K562 (cell line): ENCODE results near the gene TTLL11. TPM values are rescaled to one million over a fixed set of nuclear protein-coding genes. Genes with fewer than 3 reads are reported as not detected.

Experiments used
- ATAC-seq: fragments of 200-7000 bp; cut with Tn5 transposase; 3 replicates; pipeline ENCODE4 v1.9.1; 2020; ENCODE audit warnings: moderate library complexity
- BruUV-seq: library from RNA; stranded (reverse); fragments of 400-500 nt; replicated peaks from 2 replicates; lab custom pipeline; 2021; lab: Mats Ljungman, UMichigan
- CTCF ChIA-PET: fragments of 300-600 bp; formaldehyde crosslinking; extraction: SDS; loops from one replicate; lab custom pipeline; 2021; ENCODE audit warnings: low intra/inter-chr PET ratio; lab: Yijun Ruan, JAX
- POLR2A ChIA-PET: fragments of 300-600, 350-650 bp; sonication (Branson Sonifier 250); formaldehyde crosslinking; extraction: SDS; loops from one replicate; lab custom pipeline; 2021; ENCODE audit warnings: antibody characterized with exemption, inconsistent platforms; lab: Yijun Ruan, JAX
- DNase-seq, 4 experiments: peaks; one replicate each; pipeline versions ENCODE4 v3.0.0 to v3.0.0-alpha.2; 2011 to 2018; ENCODE audit warnings: low spot score in 3 of 4, mixed read lengths in 3 of 4; ENCODE audit errors: extremely low read depth in 1 of 4
- FAIRE-seq: peaks from 2 replicates; lab custom pipeline; 2011; peaks lifted over from hg19 to GRCh38; lab: Jason Lieb, UNC
- H2AFZ ChIP-seq: 2 replicates; pipeline ENCODE4 v1.6.0; 2011; ENCODE audit warnings: low read depth, low read length, control low read depth, inconsistent platforms
- H3K27ac ChIP-seq: fragments of 200-600 bp; 3 replicates; pipeline ENCODE4 v1.8.0; 2011; ENCODE audit warnings: low read depth, mild to moderate bottlenecking, control low read depth, inconsistent platforms, low read length, moderate library complexity, mixed read lengths; ENCODE audit errors: extremely low read depth
- H3K27me3 ChIP-seq, 2 experiments: fragments of 300-600 bp in 1 of 2; 2 replicates in 1 of 2; 3 replicates in 1 of 2; pipeline versions ENCODE4 v1.6.0 to v1.8.0; 2011; ENCODE audit warnings: inconsistent platforms in 2 of 2, low read length in 2 of 2, mild to moderate bottlenecking in 1 of 2, mixed read lengths in 1 of 2, moderate library complexity in 1 of 2; ENCODE audit not compliant: control insufficient read depth in 2 of 2, insufficient read depth in 2 of 2
- H3K36me3 ChIP-seq: fragments of 300-600 bp; 3 replicates; pipeline ENCODE4 v1.8.0; 2011; ENCODE audit warnings: mild to moderate bottlenecking, low read length, inconsistent platforms; ENCODE audit not compliant: control insufficient read depth, insufficient read depth
- H3K4me1 ChIP-seq, 2 experiments: fragments of 200-600 bp in 1 of 2; replicated peaks in 1 of 2; 2 replicates in 1 of 2; 3 replicates in 1 of 2; pipeline versions ENCODE4 v1.5.1 to v1.8.0; 2011; ENCODE audit warnings: inconsistent platforms in 2 of 2, low read length in 2 of 2, mild to moderate bottlenecking in 1 of 2, mixed read lengths in 1 of 2, moderate library complexity in 1 of 2; ENCODE audit not compliant: control insufficient read depth in 2 of 2, insufficient read depth in 2 of 2
- H3K4me2 ChIP-seq: 2 replicates; pipeline ENCODE4 v1.6.1; 2011; ENCODE audit warnings: low read length, control low read depth, inconsistent platforms, mixed read lengths; ENCODE audit not compliant: insufficient read depth
- H3K4me3 ChIP-seq: fragments of 200-600 bp; sonication (generic), shearing (Covaris generic); 2 replicates; pipeline ENCODE4 v1.5.1; 2016; ENCODE audit warnings: control low read depth, inconsistent platforms
- H3K79me2 ChIP-seq: fragments of 200-600 bp; 3 replicates; pipeline ENCODE4 v1.8.0; 2011; ENCODE audit warnings: low read length, inconsistent platforms; ENCODE audit not compliant: control insufficient read depth, insufficient read depth
- H3K9ac ChIP-seq, 2 experiments: 2 replicates each; pipeline versions ENCODE4 v1.6.0 to v1.6.1; 2011; ENCODE audit warnings: low read depth in 2 of 2, low read length in 2 of 2, control low read depth in 1 of 2, inconsistent platforms in 1 of 2, mild to moderate bottlenecking in 1 of 2, mixed read lengths in 1 of 2; ENCODE audit not compliant: insufficient read depth in 1 of 2
- H3K9me1 ChIP-seq: one replicate; pipeline ENCODE4 v1.6.0; 2011; ENCODE audit warnings: inconsistent platforms, mild to moderate bottlenecking, low read length, moderate library complexity; ENCODE audit not compliant: control insufficient read depth, insufficient read depth
- H3K9me3 ChIP-seq: replicated peaks from 2 replicates; pipeline ENCODE4 v1.5.1; 2011; ENCODE audit warnings: low read depth, low read length, inconsistent platforms; ENCODE audit not compliant: control insufficient read depth, insufficient read depth
- H4K20me1 ChIP-seq: replicated peaks from 2 replicates; pipeline ENCODE4 v1.6.1; 2011; ENCODE audit warnings: low read length, inconsistent platforms, mixed read lengths; ENCODE audit not compliant: control insufficient read depth, insufficient read depth
- ATF1 ChIP-seq, 2 experiments: fragments of 450-650 bp in 1 of 2; IDR thresholded peaks; 2 replicates each; pipeline ENCODE4 v1.6.1; 2016; ENCODE audit warnings: missing compliant biosample characterization in 1 of 2, missing genetic modification characterization in 1 of 2
- CHD4 ChIP-seq: fragments of 200-600 bp; sonication (generic); IDR thresholded peaks from 3 replicates; pipeline ENCODE4 v1.6.1; 2012; ENCODE audit warnings: low read depth, mild to moderate bottlenecking, mixed read lengths, low read length, inconsistent platforms; ENCODE audit not compliant: insufficient read depth, insufficient replicate concordance, poor library complexity, severe bottlenecking
- FOXA3 ChIP-seq, 2 experiments: fragments of 450-650 bp in 1 of 2; sonication (generic) in 1 of 2; formaldehyde crosslinking; IDR thresholded peaks in 1 of 2; conservative IDR thresholded peaks in 1 of 2; 2 replicates each; pipeline versions ENCODE4 v1.4.0 to v1.8.0; 2020 to 2022; ENCODE audit warnings: mild to moderate bottlenecking in 2 of 2, missing genetic modification reagents in 1 of 2
- MEIS2 ChIP-seq: fragments of 450-650 bp; IDR thresholded peaks from 2 replicates; pipeline ENCODE4 v1.6.1; 2014; ENCODE audit warnings: mild to moderate bottlenecking; ENCODE audit not compliant: partially characterized antibody
- MTF1 ChIP-seq: fragments of 250-450 bp; sonication (Bioruptor Pico); IDR thresholded peaks from 2 replicates; pipeline ENCODE4 v1.9.0; 2021; ENCODE audit warnings: moderate library complexity, mild to moderate bottlenecking, inconsistent platforms, borderline replicate concordance
- RBM34 ChIP-seq: fragments of 200-400 bp; formaldehyde crosslinking; IDR thresholded peaks from 2 replicates; pipeline ENCODE4 v1.6.1; 2018; ENCODE audit warnings: low read length, borderline replicate concordance; ENCODE audit not compliant: insufficient read depth
- SETDB1 ChIP-seq: IDR thresholded peaks from one replicate; pipeline ENCODE4 v1.6.1; 2012; ENCODE audit warnings: low read length, control low read depth, inconsistent platforms
- SIN3A ChIP-seq, 2 experiments: fragments of 150-350 bp in 1 of 2; IDR thresholded peaks; 2 replicates each; pipeline ENCODE4 v1.6.1; 2011 to 2016; ENCODE audit warnings: borderline replicate concordance in 2 of 2, low read depth in 2 of 2, low read length in 2 of 2, mild to moderate bottlenecking in 2 of 2, moderate library complexity in 2 of 2; ENCODE audit not compliant: control insufficient read depth in 1 of 2
- SMARCA4 ChIP-seq: fragments of 450-650 bp; IDR thresholded peaks from 2 replicates; pipeline ENCODE4 v1.6.1; 2016
- TOE1 ChIP-seq, 2 experiments: fragments of 450-650 bp in 1 of 2; sonication (generic) in 1 of 2; formaldehyde crosslinking in 1 of 2; IDR thresholded peaks; 2 replicates each; pipeline versions ENCODE4 v1.7.1 to v1.8.0; 2016 to 2022; ENCODE audit warnings: borderline replicate concordance in 2 of 2, mild to moderate bottlenecking in 2 of 2, antibody characterized with exemption in 1 of 2, inconsistent platforms in 1 of 2, low read depth in 1 of 2, missing genetic modification reagents in 1 of 2, moderate library complexity in 1 of 2
- ZNF133 ChIP-seq: fragments of 250-450 bp; sonication (Bioruptor Pico); IDR thresholded peaks from 2 replicates; pipeline ENCODE4 v1.4.0; 2020; ENCODE audit warnings: mild to moderate bottlenecking
- ZNF668 ChIP-seq: fragments of 250-450 bp; sonication (Bioruptor Pico); IDR thresholded peaks from 2 replicates; pipeline ENCODE4 v1.8.0; 2022; ENCODE audit warnings: mild to moderate bottlenecking, inconsistent platforms
- WGBS: fragments of 100-300 bp; shearing (Covaris generic); methylation state at CpG from one replicate; pipeline ENCODE4 v1.1.6; 2016; ENCODE audit warnings: low coverage, mixed read lengths; ENCODE audit not compliant: insufficient coverage; ENCODE audit errors: missing lambda C conversion rate; 5-methylcytosine and 5-hydroxymethylcytosine counted together
- in situ Hi-C: fragments of 300-500 bp; cut with MboI; formaldehyde crosslinking; loops from 4 replicates; pipeline ENCODE4 v1.15.0; 2018; ENCODE audit warnings: inconsistent platforms, mixed read lengths
- intact Hi-C: fragments of 100-400 bp; cut with micrococcal nuclease; formaldehyde crosslinking; loops from 2 replicates; pipeline ENCODE4 v1.14.2; 2022
- polyA plus RNA-seq, 8 experiments: library from polyadenylated mRNA; depleted of rRNA in 4 of 8; stranded (reverse) in 5 of 8; unstranded in 3 of 8; fragments of >200 nt; fragmentation: Nextera tagmentation in 2 of 8; fragmentation: Illumina TruSeq in 1 of 8; extraction: Ambion mirVana in 2 of 8; extraction: Trizol in 1 of 8; gene quantifications; 2 replicates each; pipeline versions ENCODE4 v1.2.1 to v1.2.3, GENCODE V29; 2011 to 2014; ENCODE audit warnings: inconsistent platforms in 1 of 8, missing spikeins in 1 of 8
- total RNA-seq, 7 experiments: library from RNA; depleted of rRNA in 6 of 7; stranded (reverse); fragments of >200 nt in 6 of 7; fragmentation: Illumina TruSeq in 2 of 7; extraction: Trizol in 2 of 7; gene quantifications; 2 replicates each; pipeline versions ENCODE4 v1.2.1 to v1.2.3, GENCODE V29; 2011 to 2021; ENCODE audit warnings: low replicate concordance in 1 of 7
- TF ChIP-seq, protein P1 (sequence below): fragments of 150-350 bp; IDR thresholded peaks from 2 replicates; pipeline ENCODE4 v1.6.1; 2014; ENCODE audit warnings: low read depth, mild to moderate bottlenecking, low read length, borderline replicate concordance

The TTLL11 gene
- total and polyA plus RNA-seq, 9 of the 15 experiments (the other 6 are each of a cell fraction or from before 2014, with no cell fraction given), result 0.83 to 4.4 (median 2.7) TPM

DNA sequence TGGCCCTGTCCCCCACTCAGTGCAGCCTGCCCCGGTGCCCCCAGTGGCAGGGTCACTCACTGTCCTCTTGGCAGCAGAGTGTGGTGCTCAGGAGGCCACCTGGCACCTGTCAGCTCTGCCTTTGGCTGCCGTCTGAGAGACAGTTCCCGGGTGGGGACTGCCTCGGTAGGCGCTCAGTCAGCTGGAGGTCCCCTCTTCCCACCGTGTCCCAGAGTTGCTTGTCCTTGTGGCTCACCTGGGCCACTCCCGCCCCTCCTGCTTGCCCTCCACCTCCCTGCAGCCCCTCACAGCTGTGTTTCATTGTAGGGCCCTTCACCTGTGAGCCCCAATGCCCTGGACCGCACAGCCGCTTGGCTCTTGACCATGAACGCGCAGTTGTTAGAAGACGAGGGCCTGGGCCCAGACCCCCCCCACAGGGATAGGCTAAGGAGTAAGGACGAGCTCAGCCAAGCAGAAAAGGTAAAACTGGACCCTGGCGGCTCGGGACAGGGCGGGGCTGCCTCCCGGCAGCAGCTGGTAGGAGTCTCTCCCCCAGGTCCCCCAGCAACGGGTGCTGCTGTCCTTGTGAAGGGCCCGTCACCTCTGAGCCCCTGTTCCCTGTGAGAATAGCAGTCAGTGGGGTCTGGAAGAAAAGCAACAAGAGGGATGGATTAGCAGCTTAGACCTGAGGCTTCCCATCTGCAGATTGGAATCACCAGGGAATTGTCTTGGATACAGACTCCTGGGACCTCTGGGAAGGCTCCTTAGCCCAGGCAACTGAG, 319.0 kb downstream of the TTLL11 start (continued):
- TF ChIP-seq CHD4 (no peak), SIN3A (IDR thresholded peaks at IDR 0.05; ENCODE audit: borderline replicate concordance in 2 of 2, control insufficient read depth in 1 of 2, low read depth in 2 of 2, low read length in 2 of 2) (no peak), SETDB1 (no peak), ZNF133 (no peak), TOE1 (IDR thresholded peaks at IDR 0.05; ENCODE audit: borderline replicate concordance) (no peak), TOE1 (CRISPR knock-in tag; IDR thresholded peaks at IDR 0.05; ENCODE audit: borderline replicate concordance, low read depth) (no peak), FOXA3 (CRISPR knock-in tag; conservative IDR thresholded peaks at IDR 0.05 in 1 of 2, IDR thresholded peaks at IDR 0.05 in 1 of 2) (no peak), MEIS2 (no peak)

DNA sequence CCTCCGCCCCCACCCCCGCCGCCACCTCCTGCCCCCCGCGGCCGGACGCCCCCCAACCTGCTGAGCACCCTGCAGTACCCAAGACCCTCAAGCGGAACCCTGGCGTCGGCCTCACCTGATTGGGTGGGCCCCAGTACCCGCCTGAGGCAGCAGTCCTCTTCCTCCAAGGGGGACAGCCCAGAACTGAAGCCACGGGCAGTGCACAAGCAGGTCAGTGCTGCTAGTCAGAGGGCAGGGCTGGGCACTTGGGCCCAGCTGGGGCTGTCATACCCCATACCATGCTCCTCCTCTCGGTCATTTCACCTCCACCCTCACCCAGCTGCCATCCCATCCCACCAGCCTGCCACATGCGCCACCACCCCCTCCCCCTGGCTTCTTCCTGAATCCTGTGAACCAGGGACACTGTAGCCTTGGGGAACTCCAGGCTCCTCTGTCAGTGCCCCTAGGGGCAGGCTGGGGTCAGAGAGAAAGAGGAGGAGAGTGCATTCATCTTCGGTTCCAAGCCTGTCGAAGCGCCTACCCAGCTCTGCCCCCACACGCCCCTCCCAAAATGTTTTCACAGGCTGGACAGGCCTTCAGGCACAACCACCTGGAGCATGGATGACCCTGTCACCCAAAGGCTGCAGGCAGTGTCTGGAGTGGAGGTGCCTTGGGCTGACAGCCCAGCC, 319.7 kb downstream of the TTLL11 start:
- Histone ChIP-seq H2AFZ (no peak overlapping the region), H3K36me3 (no peaks in the 10 kb centered on the region), H3K4me3 (no peak overlapping the region), H3K27ac (no peak overlapping the region), H3K9me3 (no peaks in the 10 kb centered on the region), H3K9ac (no peak overlapping the region), H3K27me3 (peaks cover 27 to 79% of the 10 kb centered on the region in 2 experiments), H3K4me2 (no peak overlapping the region), H3K9me1 (no peaks in the 10 kb centered on the region), H3K4me1 (no peaks in the 10 kb centered on the region), H3K79me2 (no peaks in the 10 kb centered on the region), H4K20me1 (no peaks in the 10 kb centered on the region; the same call in 1 of the 2 replicates)
- FAIRE-seq, result no peak
- POLR2A ChIA-PET, result no interaction called here
- no peak for DNase-seq
- no TSS peak for BruUV-seq
- in situ Hi-C loops (no loop called here), intact Hi-C loops (no loop called here)
- ATAC-seq, result no peak
- WGBS, result 3% methylated on average over 11 of the region's 18 CpGs
- CTCF ChIA-PET, result no interaction called here
- TF ChIP-seq ATF1 (CRISPR knock-in tag; IDR thresholded peaks at IDR 0.05), result no peak
- TF ChIP-seq ATF1 (tag; IDR thresholded peaks at IDR 0.05), result no peak
- TF ChIP-seq, protein P1, sequence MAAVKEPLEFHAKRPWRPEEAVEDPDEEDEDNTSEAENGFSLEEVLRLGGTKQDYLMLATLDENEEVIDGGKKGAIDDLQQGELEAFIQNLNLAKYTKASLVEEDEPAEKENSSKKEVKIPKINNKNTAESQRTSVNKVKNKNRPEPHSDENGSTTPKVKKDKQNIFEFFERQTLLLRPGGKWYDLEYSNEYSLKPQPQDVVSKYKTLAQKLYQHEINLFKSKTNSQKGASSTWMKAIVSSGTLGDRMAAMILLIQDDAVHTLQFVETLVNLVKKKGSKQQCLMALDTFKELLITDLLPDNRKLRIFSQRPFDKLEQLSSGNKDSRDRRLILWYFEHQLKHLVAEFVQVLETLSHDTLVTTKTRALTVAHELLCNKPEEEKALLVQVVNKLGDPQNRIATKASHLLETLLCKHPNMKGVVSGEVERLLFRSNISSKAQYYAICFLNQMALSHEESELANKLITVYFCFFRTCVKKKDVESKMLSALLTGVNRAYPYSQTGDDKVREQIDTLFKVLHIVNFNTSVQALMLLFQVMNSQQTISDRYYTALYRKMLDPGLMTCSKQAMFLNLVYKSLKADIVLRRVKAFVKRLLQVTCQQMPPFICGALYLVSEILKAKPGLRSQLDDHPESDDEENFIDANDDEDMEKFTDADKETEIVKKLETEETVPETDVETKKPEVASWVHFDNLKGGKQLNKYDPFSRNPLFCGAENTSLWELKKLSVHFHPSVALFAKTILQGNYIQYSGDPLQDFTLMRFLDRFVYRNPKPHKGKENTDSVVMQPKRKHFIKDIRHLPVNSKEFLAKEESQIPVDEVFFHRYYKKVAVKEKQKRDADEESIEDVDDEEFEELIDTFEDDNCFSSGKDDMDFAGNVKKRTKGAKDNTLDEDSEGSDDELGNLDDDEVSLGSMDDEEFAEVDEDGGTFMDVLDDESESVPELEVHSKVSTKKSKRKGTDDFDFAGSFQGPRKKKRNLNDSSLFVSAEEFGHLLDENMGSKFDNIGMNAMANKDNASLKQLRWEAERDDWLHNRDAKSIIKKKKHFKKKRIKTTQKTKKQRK, result no peak
- no peak for TF ChIP-seq MTF1 (CRISPR knock-in tag)
- no peak for TF ChIP-seq ZNF668 (CRISPR knock-in tag)
- no peak for TF ChIP-seq RBM34
- TF ChIP-seq SMARCA4, result no peak
